Lower lobe of right lung (tissue), 2 donors: ENCODE results near the gene CNPPD1. TPM values are rescaled to one million over a fixed set of nuclear protein-coding genes. Genes with fewer than 3 reads are reported as not detected.
"Not testable (repeated sequence)": the region's sequence is repeated elsewhere in the genome, so short reads cannot be mapped to it uniquely, and the experiment has no call there.

Experiments
- ATAC-seq, 2 donors: fragments of 200-7000 bp; cut with Tn5 transposase; one replicate each; pipeline ENCODE4 v1.9.1; 2020 to 2022; ENCODE audit warnings: mild to moderate bottlenecking in 2 of 2, moderate library complexity in 2 of 2
- DNase-seq: peaks from one replicate; pipeline ENCODE4 v3.0.0-alpha.2; 2020
- H3K27ac ChIP-seq: fragments of 200-600 bp; one replicate; pipeline ENCODE4 v1.8.0; 2022
- H3K27me3 ChIP-seq: fragments of 200-600 bp; one replicate; pipeline ENCODE4 v1.8.0; 2022; ENCODE audit warnings: low read depth
- H3K36me3 ChIP-seq: fragments of 200-600 bp; one replicate; pipeline ENCODE4 v1.8.0; 2022; ENCODE audit warnings: mild to moderate bottlenecking
- H3K4me1 ChIP-seq: fragments of 200-600 bp; one replicate; pipeline ENCODE4 v1.8.0; 2022
- H3K4me3 ChIP-seq: fragments of 200-600 bp; one replicate; pipeline ENCODE4 v1.8.0; 2022; ENCODE audit warnings: mild to moderate bottlenecking
- H3K9me3 ChIP-seq: fragments of 200-600 bp; one replicate; pipeline ENCODE4 v1.8.0; 2022
- intact Hi-C: fragments of 100-400 bp; cut with DNase I; formaldehyde crosslinking; loops from one replicate; pipeline ENCODE4 v1.11.0; 2022
- total RNA-seq: library from RNA; stranded (reverse); fragmentation: NEBNext Ultra II Directional; extraction: Animal tissue kit (Norgen Biotek cat#: 25700); gene quantifications from one replicate; pipeline ENCODE4 v1.2.1, GENCODE V29; 2021
- TF ChIP-seq, protein P1 (sequence below): fragments of 200-600 bp; IDR thresholded peaks from one replicate; pipeline ENCODE4 v1.8.0; 2022; ENCODE audit warnings: antibody characterized with exemption, mild to moderate bottlenecking
- donor health status: DM: no; HTN: yes; CAD: no; lungs with severe emphysema.

Gene CNPPD1
- total RNA-seq, 1 donor from 2014 or later, result 67.7 TPM

DNA sequence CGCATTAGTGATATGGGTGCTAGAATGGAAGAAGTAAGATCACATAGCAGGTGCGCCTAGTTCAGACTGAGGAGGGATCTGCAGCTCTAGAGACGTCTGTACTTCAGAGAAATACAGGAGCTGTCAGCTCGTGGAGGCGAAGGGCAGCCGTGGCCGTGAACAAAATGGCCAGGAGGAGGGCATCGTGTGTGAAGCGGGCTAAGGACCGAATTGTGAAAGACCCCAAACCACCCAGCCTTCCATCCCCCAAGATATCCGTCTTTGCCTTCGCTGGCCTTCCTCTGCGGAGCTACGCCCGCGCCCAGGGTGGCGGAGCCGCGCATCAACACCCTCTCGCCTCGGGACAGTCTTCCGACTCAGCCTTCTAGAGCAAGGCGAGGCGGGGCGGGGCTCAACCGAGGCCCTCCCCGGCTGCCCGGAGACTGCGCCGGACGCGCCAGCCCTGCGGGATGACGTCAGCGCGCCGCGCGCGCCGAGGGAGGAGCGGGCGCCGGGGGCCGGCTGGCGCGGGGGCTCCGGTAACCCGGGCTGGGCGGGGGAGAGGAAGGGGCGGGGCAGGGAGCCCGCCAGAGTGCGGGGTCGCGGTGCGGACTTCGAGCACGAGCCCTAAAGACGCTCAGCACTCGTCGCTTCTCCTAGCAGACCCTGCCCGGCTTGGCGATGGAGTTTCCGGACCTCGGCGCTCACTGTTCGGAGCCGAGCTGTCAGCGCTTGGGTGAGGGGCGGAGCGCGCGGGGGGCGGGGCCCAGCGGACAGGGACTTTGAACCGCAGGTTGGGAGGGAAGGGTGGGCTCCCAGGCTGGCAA lies 29.8 kb upstream of the CNPPD1 start, which contains the start of gene ZFAND2B:
TSS of gene ZFAND2B (plus strand) at position 455 of the 806 bp plus-strand sequence. CDS start at position 661, 206 bp downstream.
- Histone ChIP-seq H3K4me3 (peak within 1 kb of the TSS; percentile 76), H3K27me3 (no peaks in the 10 kb centered on the region), H3K9me3 (no peaks in the 10 kb centered on the region), H3K4me1 (peaks cover 19% of the 10 kb centered on the region), H3K36me3 (peaks cover 28% of the 10 kb centered on the region), H3K27ac (peak within 1 kb of the TSS; percentile 91)
- DNase-seq (peak; percentile 97), ATAC-seq (peak; percentile 98)
- intact Hi-C loops, result no loop called here
- TF ChIP-seq, protein P1, sequence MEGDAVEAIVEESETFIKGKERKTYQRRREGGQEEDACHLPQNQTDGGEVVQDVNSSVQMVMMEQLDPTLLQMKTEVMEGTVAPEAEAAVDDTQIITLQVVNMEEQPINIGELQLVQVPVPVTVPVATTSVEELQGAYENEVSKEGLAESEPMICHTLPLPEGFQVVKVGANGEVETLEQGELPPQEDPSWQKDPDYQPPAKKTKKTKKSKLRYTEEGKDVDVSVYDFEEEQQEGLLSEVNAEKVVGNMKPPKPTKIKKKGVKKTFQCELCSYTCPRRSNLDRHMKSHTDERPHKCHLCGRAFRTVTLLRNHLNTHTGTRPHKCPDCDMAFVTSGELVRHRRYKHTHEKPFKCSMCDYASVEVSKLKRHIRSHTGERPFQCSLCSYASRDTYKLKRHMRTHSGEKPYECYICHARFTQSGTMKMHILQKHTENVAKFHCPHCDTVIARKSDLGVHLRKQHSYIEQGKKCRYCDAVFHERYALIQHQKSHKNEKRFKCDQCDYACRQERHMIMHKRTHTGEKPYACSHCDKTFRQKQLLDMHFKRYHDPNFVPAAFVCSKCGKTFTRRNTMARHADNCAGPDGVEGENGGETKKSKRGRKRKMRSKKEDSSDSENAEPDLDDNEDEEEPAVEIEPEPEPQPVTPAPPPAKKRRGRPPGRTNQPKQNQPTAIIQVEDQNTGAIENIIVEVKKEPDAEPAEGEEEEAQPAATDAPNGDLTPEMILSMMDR, result no peak

DNA sequence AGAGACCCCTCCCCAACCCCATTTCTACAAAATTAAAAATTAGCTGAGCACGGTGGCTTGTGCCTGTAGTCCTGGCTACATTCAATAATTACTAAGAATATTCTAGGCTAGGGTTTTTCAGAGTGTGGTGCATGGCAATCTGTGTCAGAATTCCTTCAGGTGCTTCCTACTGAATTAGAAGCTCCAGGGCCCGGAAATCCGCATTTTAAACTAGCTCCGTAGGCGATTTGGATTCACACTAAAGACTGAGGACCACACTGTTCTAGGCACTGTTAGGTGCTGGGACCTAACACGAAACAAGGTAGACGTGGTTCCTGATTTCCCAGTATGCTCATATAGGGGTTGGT lies 29.2 kb upstream of the CNPPD1 start:
- Histone ChIP-seq H3K4me3 (peak overlapping the region; percentile 76), H3K27ac (peak overlapping the region; percentile 91), H3K9me3 (no peaks in the 10 kb centered on the region), H3K4me1 (peaks cover 19% of the 10 kb centered on the region), H3K36me3 (peaks cover 28% of the 10 kb centered on the region), H3K27me3 (no peaks in the 10 kb centered on the region)
- intact Hi-C loops, result no loop called here
- TF ChIP-seq, protein P1, result no peak
- ATAC-seq, result no peak
- DNase-seq, result no peak

DNA sequence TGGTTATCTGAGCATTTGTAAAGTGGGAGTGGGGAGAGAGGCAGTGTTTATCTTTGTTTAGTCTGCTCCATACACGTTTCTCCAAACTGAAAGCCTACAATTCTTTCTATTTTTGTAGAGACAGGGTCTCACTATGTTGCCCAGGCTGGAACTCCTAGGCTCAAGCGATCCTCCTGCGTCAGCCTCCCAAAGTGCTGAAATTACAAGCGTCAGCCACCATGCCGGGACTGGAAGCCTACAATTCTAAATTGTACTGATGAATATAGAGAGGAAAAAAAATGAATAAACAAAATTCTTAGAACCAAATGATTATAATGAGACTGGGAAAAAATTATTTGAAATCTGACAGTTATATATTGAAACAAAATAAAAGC lies 28.4 kb upstream of the CNPPD1 start:
- H3K27me3 ChIP-seq, result no peaks in the 10 kb centered on the region
- no peak for DNase-seq
- peaks cover 21% of the 10 kb centered on the region for H3K36me3 ChIP-seq
- H3K4me1 ChIP-seq, result peaks cover 19% of the 10 kb centered on the region
- TF ChIP-seq, protein P1, result no peak
- ATAC-seq, result no peak
- no peak overlapping the region for H3K4me3 ChIP-seq
- no peaks in the 10 kb centered on the region for H3K9me3 ChIP-seq
- H3K27ac ChIP-seq, result no peak overlapping the region
- intact Hi-C loops, result no loop called here

DNA sequence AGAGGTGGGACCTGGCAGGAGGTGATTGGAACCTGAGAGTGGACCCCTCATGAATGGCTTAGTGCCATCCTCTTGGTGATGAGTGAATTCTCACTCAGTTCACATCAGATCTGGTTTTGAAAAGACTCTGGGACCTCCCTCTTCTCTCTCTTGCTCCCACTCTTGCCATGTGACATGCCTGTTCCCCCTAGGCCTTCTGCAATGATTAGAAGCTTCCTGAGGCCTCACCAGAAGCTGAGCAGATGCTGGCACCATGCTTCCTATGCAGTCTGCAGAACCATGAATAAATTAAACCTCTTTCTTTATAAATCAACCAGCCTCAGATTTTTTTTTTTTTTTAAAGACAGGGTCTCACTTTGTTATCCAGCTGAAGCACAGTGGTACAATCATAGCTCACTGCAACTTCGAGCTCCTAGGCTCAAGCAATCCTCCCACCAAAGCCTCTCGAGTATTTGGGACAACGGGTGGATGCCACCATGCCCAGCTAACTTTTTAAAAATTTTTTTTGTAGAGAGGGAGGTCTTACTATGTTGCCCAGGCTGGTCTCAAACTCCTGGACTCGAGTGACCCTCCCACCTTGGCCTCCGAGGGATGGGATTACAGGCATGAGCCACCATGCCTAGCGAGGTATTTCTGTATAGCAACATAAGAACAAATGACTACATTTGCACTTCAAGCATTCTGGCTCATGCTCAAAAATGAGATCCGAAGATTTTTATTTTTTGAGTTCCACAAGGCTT lies 27.9 kb upstream of the CNPPD1 start:
- peaks cover 19% of the 10 kb centered on the region for H3K4me1 ChIP-seq
- no peaks in the 10 kb centered on the region for H3K27me3 ChIP-seq
- intact Hi-C loops, result no loop called here

DNA sequence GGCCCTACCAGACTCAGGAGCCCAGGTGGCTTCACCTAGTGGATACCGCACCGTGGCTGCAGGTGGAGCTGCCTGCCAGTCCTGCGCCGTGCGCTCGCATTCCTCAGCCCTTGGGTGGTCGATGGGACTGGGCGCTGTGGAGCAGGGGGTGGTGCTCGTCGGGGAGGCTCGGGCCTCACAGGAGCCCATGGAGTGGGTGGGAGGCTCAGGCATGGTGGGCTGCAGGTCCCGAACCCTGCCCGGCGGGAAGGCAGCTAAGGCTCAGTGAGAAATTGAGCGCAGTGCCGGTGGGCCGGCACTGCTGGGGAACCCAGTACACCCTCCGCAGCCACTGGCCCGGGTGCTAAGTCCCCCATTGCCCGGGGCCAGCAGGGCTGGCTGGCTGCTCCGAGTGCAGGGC lies 24.6 kb upstream of the CNPPD1 start:
- H3K4me3 ChIP-seq, ATAC-seq, intact Hi-C loops, H3K36me3 ChIP-seq, H3K4me1 ChIP-seq, H3K27ac ChIP-seq, H3K27me3 ChIP-seq, DNase-seq, H3K9me3 ChIP-seq: not testable (repeated sequence)

More for the DNA sequence above, 27.9 kb upstream of the CNPPD1 start:
- no peak for DNase-seq
- no peaks in the 10 kb centered on the region for H3K9me3 ChIP-seq
- TF ChIP-seq, protein P1, result no peak
- no peak for ATAC-seq
- H3K4me3 ChIP-seq, result no peak overlapping the region
- peaks cover 16% of the 10 kb centered on the region for H3K36me3 ChIP-seq
- H3K27ac ChIP-seq, result no peak overlapping the region

DNA sequence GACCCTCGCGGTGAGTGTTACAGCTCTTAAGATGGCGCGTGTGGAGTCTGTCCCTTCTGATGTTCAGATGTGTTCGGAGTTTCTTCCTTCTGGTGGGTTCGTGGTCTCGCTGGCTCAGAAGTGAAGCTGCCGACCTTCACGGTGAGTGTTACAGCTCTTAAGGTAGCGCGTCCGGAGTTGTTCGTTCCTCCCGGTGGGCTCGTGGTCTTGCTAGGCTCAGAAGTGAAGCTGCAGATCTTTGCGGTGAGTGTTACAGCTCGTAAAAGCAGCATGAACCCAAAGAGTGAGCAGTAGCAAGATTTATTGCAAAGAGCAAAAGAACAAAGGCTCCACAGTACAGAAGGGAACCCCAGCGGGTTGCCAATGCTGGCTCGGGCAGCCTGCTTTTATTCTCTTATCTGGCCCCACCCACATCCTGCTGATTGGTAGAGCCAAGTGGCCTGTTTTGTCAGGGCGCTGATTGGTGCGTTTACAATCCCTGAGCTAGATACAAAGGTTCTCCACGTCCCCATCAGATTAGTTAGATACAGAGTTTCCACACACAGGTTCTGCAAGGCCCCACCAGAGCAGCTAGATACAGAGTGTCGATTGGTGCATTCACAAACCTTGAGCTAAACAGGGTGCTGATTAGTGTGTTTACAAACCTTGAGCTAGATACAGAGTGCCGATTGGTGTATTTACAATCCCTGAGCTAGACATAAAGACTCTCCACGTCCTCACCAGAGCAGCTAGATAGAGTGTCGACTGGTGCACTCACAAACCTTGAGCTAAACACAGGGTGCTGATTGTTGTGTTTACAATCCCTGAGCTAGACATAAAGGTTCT lies 24.0 kb upstream of the CNPPD1 start:
- DNase-seq, intact Hi-C loops, H3K27me3 ChIP-seq, H3K36me3 ChIP-seq, H3K9me3 ChIP-seq, H3K27ac ChIP-seq, ATAC-seq, H3K4me1 ChIP-seq, H3K4me3 ChIP-seq: not testable (repeated sequence)
